OCI-LY1 (cell line): Measurements from ENCODE around the gene POU4F1.

Experiments
- H2AFZ ChIP-seq: fragments of 200-600 bp; sonication (generic), shearing (Covaris generic); 2 replicates; pipeline ENCODE4 v1.6.0; 2014; ENCODE audit warnings: antibody characterized with exemption, mild to moderate bottlenecking, low read length
- H3F3A ChIP-seq: fragments of 200-600 bp; sonication (generic), shearing (Covaris generic); 2 replicates; pipeline ENCODE4 v1.6.0; 2014; ENCODE audit warnings: mild to moderate bottlenecking, antibody characterized with exemption, low read length, moderate library complexity; ENCODE audit not compliant: insufficient read depth
- H3K27ac ChIP-seq: fragments of 200-600 bp; sonication (generic); 2 replicates; pipeline ENCODE4 v1.5.1; 2014; ENCODE audit warnings: low read length, mixed run types, mild to moderate bottlenecking, low read depth; ENCODE audit not compliant: poor library complexity, severe bottlenecking
- H3K27me3 ChIP-seq: fragments of 200-600 bp; sonication (generic); 2 replicates; pipeline ENCODE4 v1.6.0; 2014; ENCODE audit warnings: antibody characterized with exemption, mild to moderate bottlenecking, low read length, moderate library complexity; ENCODE audit not compliant: insufficient read depth
- H3K36me3 ChIP-seq: fragments of 200-600 bp; sonication (generic); 2 replicates; pipeline ENCODE4 v1.6.1; 2014; ENCODE audit warnings: mild to moderate bottlenecking, antibody characterized with exemption, low read length, moderate library complexity, mixed read lengths; ENCODE audit not compliant: insufficient read depth
- H3K4me1 ChIP-seq: fragments of 200-600 bp; sonication (generic); 2 replicates; pipeline ENCODE4 v1.5.1; 2014; ENCODE audit warnings: mild to moderate bottlenecking, low read length, moderate library complexity; ENCODE audit not compliant: insufficient read depth, severe bottlenecking
- H3K4me2 ChIP-seq: fragments of 200-600 bp; sonication (generic), shearing (Covaris generic); 2 replicates; pipeline ENCODE4 v1.6.1; 2014; ENCODE audit warnings: low read length
- H3K4me3 ChIP-seq: fragments of 200-600 bp; sonication (generic); 2 replicates; pipeline ENCODE4 v1.5.1; 2014; ENCODE audit warnings: low read length, low read depth, mild to moderate bottlenecking, mixed read lengths; ENCODE audit not compliant: poor library complexity, severe bottlenecking
- H3K79me2 ChIP-seq: fragments of 200-600 bp; shearing (Covaris generic); 2 replicates; pipeline ENCODE4 v1.6.1; 2016; ENCODE audit warnings: mixed run types, low read length, mixed read lengths; ENCODE audit not compliant: insufficient read depth
- H3K9ac ChIP-seq: fragments of 200-600 bp; sonication (generic), shearing (Covaris generic); 2 replicates; pipeline ENCODE4 v1.6.1; 2014; ENCODE audit warnings: mild to moderate bottlenecking, low read length, mixed read lengths
- H3K9me2 ChIP-seq: fragments of 200-600 bp; sonication (generic), shearing (Covaris generic); 2 replicates; pipeline ENCODE4 v1.6.1; 2014; ENCODE audit warnings: low read depth, mild to moderate bottlenecking, low read length, mixed read lengths
- H3K9me3 ChIP-seq: fragments of 200-600 bp; shearing (Covaris generic); 2 replicates; pipeline ENCODE4 v1.6.1; 2014; ENCODE audit warnings: low read length, mixed read lengths
- H4K20me1 ChIP-seq: fragments of 200-600 bp; sonication (generic), shearing (Covaris generic); 2 replicates; pipeline ENCODE4 v1.6.0; 2016; ENCODE audit warnings: mild to moderate bottlenecking, low read length; ENCODE audit not compliant: insufficient read depth
- CTCF ChIP-seq: fragments of 200-600 bp; sonication (generic), shearing (Covaris generic); IDR thresholded peaks from 2 replicates; pipeline ENCODE4 v1.5.1; 2017; ENCODE audit warnings: mild to moderate bottlenecking, antibody characterized with exemption, low read length, moderate library complexity, mixed read lengths
- EZH2 ChIP-seq: fragments of 200-600 bp; sonication (generic), shearing (Covaris generic); IDR thresholded peaks from 2 replicates; pipeline ENCODE4 v1.8.0; 2017; ENCODE audit warnings: borderline replicate concordance, mixed run types, mild to moderate bottlenecking, antibody characterized with exemption, low read length, moderate library complexity, mixed read lengths

POU4F1 gene

GRCh38 chr13:78598966-78599644 lies 4.2 kb downstream of the POU4F1 start:
- TF ChIP-seq EZH2, result no peak
- no peak for TF ChIP-seq CTCF
- Histone ChIP-seq H2AFZ (no peak overlapping the region), H3K36me3 (peaks cover 7% of the 10 kb centered on the region; the same call in 1 of the 2 replicates), H3K27ac (no peak overlapping the region), H3K9ac (no peak overlapping the region), H3K27me3 (no peaks in the 10 kb centered on the region; the same call in 1 of the 2 replicates), H3K9me3 (no peaks in the 10 kb centered on the region), H4K20me1 (no peaks in the 10 kb centered on the region; the same call in 1 of the 2 replicates), H3K4me2 (no peak overlapping the region), H3K79me2 (no peaks in the 10 kb centered on the region), H3K9me2 (no peaks in the 10 kb centered on the region), H3K4me1 (peaks cover 11% of the 10 kb centered on the region), H3F3A (no peaks in the 10 kb centered on the region), H3K4me3 (no peak overlapping the region)

GRCh38 chr13:78598116-78598781 lies 5.1 kb downstream of the POU4F1 start:
- H3K4me1 ChIP-seq, result peaks cover 6% of the 10 kb centered on the region
- no peaks in the 10 kb centered on the region for H3K9me2 ChIP-seq
- H3K27me3 ChIP-seq, result no peaks in the 10 kb centered on the region; the same call in 1 of the 2 replicates
- H3K79me2 ChIP-seq, result no peaks in the 10 kb centered on the region
- no peaks in the 10 kb centered on the region; the same call in 1 of the 2 replicates for H4K20me1 ChIP-seq
- H3K27ac ChIP-seq, result no peak overlapping the region
- no peak overlapping the region for H3K4me3 ChIP-seq
- H3K9me3 ChIP-seq, result no peaks in the 10 kb centered on the region
- TF ChIP-seq CTCF, result no peak
- no peak for TF ChIP-seq EZH2
- H3K9ac ChIP-seq, result no peak overlapping the region
- H3F3A ChIP-seq, result no peaks in the 10 kb centered on the region
- peaks cover 7% of the 10 kb centered on the region; the same call in 1 of the 2 replicates for H3K36me3 ChIP-seq
- H3K4me2 ChIP-seq, result no peak overlapping the region
- H2AFZ ChIP-seq, result no peak overlapping the region

GRCh38 chr13:78597602-78597932 lies 5.8 kb downstream of the POU4F1 start:
- no peaks in the 10 kb centered on the region for H3K9me3 ChIP-seq
- no peak overlapping the region for H3K27ac ChIP-seq
- H3K36me3 ChIP-seq, result peaks cover 7% of the 10 kb centered on the region; the same call in 1 of the 2 replicates
- H3K9ac ChIP-seq, result no peak overlapping the region
- H3K27me3 ChIP-seq, result no peaks in the 10 kb centered on the region; the same call in 1 of the 2 replicates
- H3K4me2 ChIP-seq, result no peak overlapping the region
- H3F3A ChIP-seq, result no peaks in the 10 kb centered on the region
- no peaks in the 10 kb centered on the region for H3K9me2 ChIP-seq
- no peak overlapping the region for H2AFZ ChIP-seq
- H4K20me1 ChIP-seq, result no peaks in the 10 kb centered on the region; the same call in 1 of the 2 replicates
- TF ChIP-seq CTCF (no peak), EZH2 (no peak)
- no peak overlapping the region for H3K4me3 ChIP-seq
- peaks cover 4% of the 10 kb centered on the region for H3K4me1 ChIP-seq
- H3K79me2 ChIP-seq, result no peaks in the 10 kb centered on the region
